GM23338 (cell line): Measurements from ENCODE around the gene XAB2. TPM values are rescaled to one million over a fixed set of nuclear protein-coding genes. Genes with fewer than 3 reads are reported as not detected.

ENCODE experiments used
- ATAC-seq: fragments of 200-7000 bp; cut with Tn5 transposase; 3 replicates; pipeline ENCODE4 v1.9.1; 2020
- DNase-seq: peaks from one replicate; pipeline ENCODE4 v3.0.0-alpha.2; 2015; ENCODE audit warnings: low spot score
- H2AFZ ChIP-seq: fragments of 200-600 bp; sonication (generic); 2 replicates; pipeline ENCODE4 v1.8.0; 2016; ENCODE audit warnings: antibody characterized with exemption, mild to moderate bottlenecking, moderate library complexity
- H3F3A ChIP-seq: fragments of 200-600 bp; sonication (generic); replicated peaks from 2 replicates; pipeline ENCODE4 v1.8.0; 2017; ENCODE audit warnings: antibody characterized with exemption, mixed run types, low read depth
- H3K27ac ChIP-seq: fragments of 200-600 bp; sonication (generic); 2 replicates; pipeline ENCODE4 v1.6.1; 2016; ENCODE audit warnings: low read depth
- H3K27me3 ChIP-seq: fragments of 200-600 bp; sonication (generic); 2 replicates; pipeline ENCODE4 v1.8.0; 2016; ENCODE audit warnings: mild to moderate bottlenecking, mixed run types, moderate library complexity; ENCODE audit not compliant: insufficient read depth
- H3K36me3 ChIP-seq: fragments of 200-600 bp; sonication (generic); 2 replicates; pipeline ENCODE4 v1.8.0; 2016; ENCODE audit warnings: mild to moderate bottlenecking; ENCODE audit not compliant: insufficient read depth
- H3K4me1 ChIP-seq: fragments of 200-600 bp; sonication (generic); 2 replicates; pipeline ENCODE4 v1.8.0; 2016; ENCODE audit warnings: mild to moderate bottlenecking, moderate library complexity; ENCODE audit not compliant: insufficient read depth
- H3K4me2 ChIP-seq: fragments of 200-600 bp; sonication (generic); 2 replicates; pipeline ENCODE4 v1.7.1; 2017; ENCODE audit warnings: mixed run types
- H3K4me3 ChIP-seq: fragments of 200-600 bp; sonication (generic); 2 replicates; pipeline ENCODE4 v1.6.1; 2016; ENCODE audit warnings: mixed run types
- H3K79me2 ChIP-seq: fragments of 200-600 bp; sonication (generic); replicated peaks from 2 replicates; pipeline ENCODE4 v1.8.0; 2017; ENCODE audit warnings: mild to moderate bottlenecking; ENCODE audit not compliant: insufficient read depth
- H3K9me2 ChIP-seq: fragments of 200-600 bp; sonication (generic); 2 replicates; pipeline ENCODE4 v1.8.0; 2017; ENCODE audit not compliant: insufficient read depth
- H4K20me1 ChIP-seq: fragments of 200-600 bp; sonication (generic); replicated peaks from 2 replicates; pipeline ENCODE4 v1.8.0; 2017; ENCODE audit warnings: mild to moderate bottlenecking; ENCODE audit not compliant: insufficient read depth
- H3K27ac Mint-ChIP-seq: 2 replicates; pipeline ENCODE4 v1.8.0; 2020; ENCODE audit warnings: inconsistent platforms, mild to moderate bottlenecking, moderate library complexity, mixed read lengths
- H3K27me3 Mint-ChIP-seq: 3 replicates; pipeline ENCODE4 v1.8.0; 2022; ENCODE audit warnings: low read depth, mild to moderate bottlenecking, moderate library complexity, mixed read lengths, inconsistent platforms; ENCODE audit not compliant: insufficient read depth, poor library complexity
- H3K36me3 Mint-ChIP-seq: 3 replicates; pipeline ENCODE4 v1.8.0; 2021; ENCODE audit warnings: low read depth, mild to moderate bottlenecking, inconsistent platforms, moderate library complexity, mixed read lengths
- H3K4me1 Mint-ChIP-seq: 3 replicates; pipeline ENCODE4 v1.8.0; 2020; ENCODE audit warnings: mild to moderate bottlenecking, inconsistent platforms, mixed read lengths
- H3K4me3 Mint-ChIP-seq: 3 replicates; pipeline ENCODE4 v1.8.0; 2021; ENCODE audit warnings: moderate library complexity, mild to moderate bottlenecking, inconsistent platforms, mixed read lengths
- H3K9me3 Mint-ChIP-seq: 3 replicates; pipeline ENCODE4 v1.8.0; 2020; ENCODE audit warnings: moderate library complexity, mild to moderate bottlenecking, inconsistent platforms, mixed read lengths
- CREB1 ChIP-seq: fragments of 250-450 bp; sonication (Bioruptor Pico); IDR thresholded peaks from 2 replicates; pipeline ENCODE4 v1.5.0; 2020; ENCODE audit warnings: low read depth, mild to moderate bottlenecking, moderate library complexity
- EZH2 ChIP-seq: fragments of 200-600 bp; sonication (generic); IDR thresholded peaks from one replicate; pipeline ENCODE4 v1.8.0; 2017; ENCODE audit warnings: antibody characterized with exemption, mild to moderate bottlenecking, low read depth; ENCODE audit not compliant: unreplicated experiment
- EZH2phosphoT487 ChIP-seq: fragments of 200-600 bp; sonication (generic); IDR thresholded peaks from one replicate; pipeline ENCODE4 v1.8.1; 2018; ENCODE audit warnings: antibody characterized with exemption; ENCODE audit not compliant: unreplicated experiment
- JUNB ChIP-seq: IDR thresholded peaks from one replicate; pipeline ENCODE4 v1.6.1; 2016; ENCODE audit warnings: antibody characterized with exemption; ENCODE audit not compliant: unreplicated experiment
- POLR2AphosphoS5 ChIP-seq: IDR thresholded peaks from 2 replicates; pipeline ENCODE4 v1.6.1; 2016; ENCODE audit warnings: antibody characterized with exemption, low read depth
- STAT1 ChIP-seq: IDR thresholded peaks from one replicate; pipeline ENCODE4 v1.6.1; 2016; ENCODE audit warnings: antibody characterized with exemption; ENCODE audit not compliant: unreplicated experiment
- long read RNA-seq: library from polyadenylated mRNA; unstranded; transcript quantifications from one replicate; pipeline ENCODE4 v2.0.0, GENCODE V29; 2020; ENCODE audit not compliant: unreplicated experiment
- polyA plus RNA-seq: library from polyadenylated mRNA; unstranded; fragments of >200 nt; fragmentation: Nextera tagmentation; extraction: Ambion mirVana; gene quantifications from 2 replicates; pipeline ENCODE4 v1.2.1, GENCODE V29; 2016
- total RNA-seq: library from RNA; depleted of rRNA; stranded (reverse); fragments of >200 nt; shearing (Covaris generic); gene quantifications from 2 replicates; pipeline ENCODE4 v1.2.3, GENCODE V29; 2014; rRNA removed
- TF ChIP-seq, protein P1 (sequence below): IDR thresholded peaks from 2 replicates; pipeline ENCODE4 v1.6.1; 2016; ENCODE audit warnings: antibody characterized with exemption
- TF ChIP-seq, protein P2 (sequence below): fragments of 250-450 bp; sonication (Bioruptor Pico); IDR thresholded peaks from 2 replicates; pipeline ENCODE4 v1.5.0; 2020; ENCODE audit warnings: mild to moderate bottlenecking, moderate library complexity

XAB2 gene
- 65.2 and 69.0 TPM in 2 replicates for total RNA-seq
- 18.4 and 20.0 TPM in 2 replicates for polyA plus RNA-seq
- long read RNA-seq, partial matches to known transcripts: 1 of 3 reads
- long read RNA-seq, other reads (novel, unspliced or antisense): 1 of 3 reads

DNA sequence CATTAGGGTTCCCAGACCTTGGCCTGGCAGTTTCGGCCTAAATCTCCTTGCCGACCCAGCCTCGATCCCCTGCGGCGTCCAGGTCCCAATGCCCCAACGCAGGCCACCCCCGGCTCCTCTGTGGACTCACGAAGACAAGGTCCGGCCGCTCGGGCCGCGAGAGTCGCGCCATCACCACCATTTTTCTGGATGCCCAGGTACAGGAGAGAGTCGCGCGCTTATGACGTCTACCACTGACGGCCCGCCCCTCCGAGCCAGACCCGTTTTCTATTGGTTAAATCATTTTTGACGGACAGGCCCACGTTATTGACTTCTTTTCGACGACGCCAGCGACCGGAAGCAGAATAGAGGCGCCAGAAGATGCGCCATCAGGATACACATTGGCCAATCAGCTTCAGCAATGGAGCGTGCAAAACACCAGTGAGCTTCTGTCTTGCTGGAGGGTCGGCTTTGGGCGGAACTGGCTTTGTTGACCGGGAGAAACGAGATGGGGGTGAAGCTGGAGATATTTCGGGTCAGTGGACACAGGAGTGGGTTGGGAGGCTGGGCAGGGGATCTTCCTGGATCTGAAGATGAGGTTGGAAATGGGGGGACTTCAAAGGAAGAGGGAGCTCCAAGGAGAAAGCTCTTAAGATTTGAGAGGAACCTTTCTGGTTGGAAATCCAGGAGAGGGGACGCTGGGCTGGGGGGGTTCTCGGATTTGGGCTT, at the start of gene XAB2, which contains the start of gene PET100:
XAB2 (minus strand) TSS at position 199 of the 708 bp plus-strand sequence; CDS start at position 181, 18 bp downstream.
PET100 (plus strand) TSS at position 447 of the 708 bp plus-strand sequence; CDS start at position 488, 41 bp downstream.
- peak within 1 kb of the TSS; percentile 89 for H3K4me2 ChIP-seq
- peak within 1 kb of the TSS; percentile 89 for H3K4me3 ChIP-seq
- peaks cover 14% of the 10 kb centered on the region; the same call in 1 of the 2 replicates for H3K4me1 ChIP-seq
- H3K4me1 Mint-ChIP-seq: peaks cover 16% of the 10 kb centered on the region
- H3K27ac ChIP-seq: peak within 1 kb of the TSS; percentile 82
- H3K79me2 ChIP-seq: peaks cover 43% of the 10 kb centered on the region
- no peaks in the 10 kb centered on the region; the same call in 2 of the 3 replicates for H3K9me3 Mint-ChIP-seq
- H3K27me3 ChIP-seq: 0 out of 2 replicates have a peak, but pooled peaks cover 3% of the 10 kb centered on the region
- no peaks in the 10 kb centered on the region for H3K36me3 ChIP-seq
- peak within 1 kb of the TSS; percentile 23; the same call in 1 of the 2 replicates for H2AFZ ChIP-seq
- TF ChIP-seq STAT1: no peak
- TF ChIP-seq POLR2AphosphoS5: peak; percentile 67
- TF ChIP-seq CREB1 (CRISPR knock-in tag): peak; percentile 98
- TF ChIP-seq, protein P1, sequence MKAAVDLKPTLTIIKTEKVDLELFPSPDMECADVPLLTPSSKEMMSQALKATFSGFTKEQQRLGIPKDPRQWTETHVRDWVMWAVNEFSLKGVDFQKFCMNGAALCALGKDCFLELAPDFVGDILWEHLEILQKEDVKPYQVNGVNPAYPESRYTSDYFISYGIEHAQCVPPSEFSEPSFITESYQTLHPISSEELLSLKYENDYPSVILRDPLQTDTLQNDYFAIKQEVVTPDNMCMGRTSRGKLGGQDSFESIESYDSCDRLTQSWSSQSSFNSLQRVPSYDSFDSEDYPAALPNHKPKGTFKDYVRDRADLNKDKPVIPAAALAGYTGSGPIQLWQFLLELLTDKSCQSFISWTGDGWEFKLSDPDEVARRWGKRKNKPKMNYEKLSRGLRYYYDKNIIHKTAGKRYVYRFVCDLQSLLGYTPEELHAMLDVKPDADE: peak; percentile 75; the same call in 1 of the 2 replicates
- no peak for TF ChIP-seq EZH2
- H3K27me3 Mint-ChIP-seq: peaks cover 13% of the 10 kb centered on the region
- H3K4me3 Mint-ChIP-seq: peak within 1 kb of the TSS; percentile 97
- H3F3A ChIP-seq: no peaks in the 10 kb centered on the region
- peak; percentile 98 for DNase-seq
- H3K36me3 Mint-ChIP-seq: peaks cover 8% of the 10 kb centered on the region; the same call in 2 of the 3 replicates
- ATAC-seq: peak; percentile 98
- peaks cover 8% of the 10 kb centered on the region for H4K20me1 ChIP-seq
- no peaks in the 10 kb centered on the region for H3K9me2 ChIP-seq
- H3K27ac Mint-ChIP-seq: peak within 1 kb of the TSS; percentile 99

DNA sequence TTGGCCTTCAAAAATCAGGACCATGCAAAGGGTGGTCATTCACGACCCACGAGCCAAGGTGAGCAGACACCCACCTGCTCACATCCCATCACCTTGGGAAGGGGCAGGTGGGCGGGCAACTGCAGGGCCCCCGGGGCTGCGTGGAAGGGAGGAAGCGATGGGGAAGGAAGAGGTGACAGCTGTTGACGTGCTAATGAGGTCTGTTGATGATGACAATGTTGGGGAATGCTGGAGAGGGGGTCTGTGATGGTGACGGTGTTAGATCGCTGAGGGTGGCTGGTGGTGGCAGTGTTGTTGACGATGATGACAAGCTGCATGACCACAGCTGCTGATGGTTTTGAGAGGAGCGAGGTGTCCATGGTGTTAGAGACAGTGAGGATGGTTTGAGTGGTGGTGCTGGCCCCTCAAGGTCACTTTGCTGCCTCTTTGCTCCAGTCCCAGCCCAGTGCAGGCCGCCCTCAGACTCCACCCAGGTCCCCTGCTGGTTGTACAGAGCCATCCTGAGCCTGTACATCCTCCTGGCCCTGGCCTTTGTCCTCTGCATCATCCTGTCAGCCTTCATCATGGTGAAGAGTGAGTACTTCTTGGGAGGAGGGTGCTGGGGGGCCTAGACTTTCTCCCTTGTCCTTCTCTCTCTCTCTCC, 48.4 kb upstream of the XAB2 start:
- Histone ChIP-seq H3K36me3 (no peaks in the 10 kb centered on the region; the same call in 1 of the 2 replicates), H3K79me2 (0 out of 2 replicates have a peak, but pooled peaks cover 3% of the 10 kb centered on the region), H3F3A (0 out of 2 replicates have a peak, but pooled peaks cover 3% of the 10 kb centered on the region), H3K9me2 (no peaks in the 10 kb centered on the region), H3K4me1 (no peaks in the 10 kb centered on the region), H3K4me2 (no peak overlapping the region), H3K4me3 (no peak overlapping the region), H3K27me3 (peaks cover 10% of the 10 kb centered on the region; the same call in 1 of the 2 replicates), H2AFZ (no peak overlapping the region), H4K20me1 (peaks cover 3% of the 10 kb centered on the region; the same call in 1 of the 2 replicates), H3K27ac (no peak overlapping the region)
- Mint-ChIP-seq H3K27me3 (peaks cover 26% of the 10 kb centered on the region), H3K36me3 (peaks cover 8% of the 10 kb centered on the region), H3K9me3 (peaks cover 6% of the 10 kb centered on the region), H3K4me1 (peaks cover 4% of the 10 kb centered on the region; the same call in 1 of the 3 replicates), H3K4me3 (no peak overlapping the region), H3K27ac (no peak overlapping the region)
- ATAC-seq: no peak
- DNase-seq: no peak
- TF ChIP-seq, protein P2, sequence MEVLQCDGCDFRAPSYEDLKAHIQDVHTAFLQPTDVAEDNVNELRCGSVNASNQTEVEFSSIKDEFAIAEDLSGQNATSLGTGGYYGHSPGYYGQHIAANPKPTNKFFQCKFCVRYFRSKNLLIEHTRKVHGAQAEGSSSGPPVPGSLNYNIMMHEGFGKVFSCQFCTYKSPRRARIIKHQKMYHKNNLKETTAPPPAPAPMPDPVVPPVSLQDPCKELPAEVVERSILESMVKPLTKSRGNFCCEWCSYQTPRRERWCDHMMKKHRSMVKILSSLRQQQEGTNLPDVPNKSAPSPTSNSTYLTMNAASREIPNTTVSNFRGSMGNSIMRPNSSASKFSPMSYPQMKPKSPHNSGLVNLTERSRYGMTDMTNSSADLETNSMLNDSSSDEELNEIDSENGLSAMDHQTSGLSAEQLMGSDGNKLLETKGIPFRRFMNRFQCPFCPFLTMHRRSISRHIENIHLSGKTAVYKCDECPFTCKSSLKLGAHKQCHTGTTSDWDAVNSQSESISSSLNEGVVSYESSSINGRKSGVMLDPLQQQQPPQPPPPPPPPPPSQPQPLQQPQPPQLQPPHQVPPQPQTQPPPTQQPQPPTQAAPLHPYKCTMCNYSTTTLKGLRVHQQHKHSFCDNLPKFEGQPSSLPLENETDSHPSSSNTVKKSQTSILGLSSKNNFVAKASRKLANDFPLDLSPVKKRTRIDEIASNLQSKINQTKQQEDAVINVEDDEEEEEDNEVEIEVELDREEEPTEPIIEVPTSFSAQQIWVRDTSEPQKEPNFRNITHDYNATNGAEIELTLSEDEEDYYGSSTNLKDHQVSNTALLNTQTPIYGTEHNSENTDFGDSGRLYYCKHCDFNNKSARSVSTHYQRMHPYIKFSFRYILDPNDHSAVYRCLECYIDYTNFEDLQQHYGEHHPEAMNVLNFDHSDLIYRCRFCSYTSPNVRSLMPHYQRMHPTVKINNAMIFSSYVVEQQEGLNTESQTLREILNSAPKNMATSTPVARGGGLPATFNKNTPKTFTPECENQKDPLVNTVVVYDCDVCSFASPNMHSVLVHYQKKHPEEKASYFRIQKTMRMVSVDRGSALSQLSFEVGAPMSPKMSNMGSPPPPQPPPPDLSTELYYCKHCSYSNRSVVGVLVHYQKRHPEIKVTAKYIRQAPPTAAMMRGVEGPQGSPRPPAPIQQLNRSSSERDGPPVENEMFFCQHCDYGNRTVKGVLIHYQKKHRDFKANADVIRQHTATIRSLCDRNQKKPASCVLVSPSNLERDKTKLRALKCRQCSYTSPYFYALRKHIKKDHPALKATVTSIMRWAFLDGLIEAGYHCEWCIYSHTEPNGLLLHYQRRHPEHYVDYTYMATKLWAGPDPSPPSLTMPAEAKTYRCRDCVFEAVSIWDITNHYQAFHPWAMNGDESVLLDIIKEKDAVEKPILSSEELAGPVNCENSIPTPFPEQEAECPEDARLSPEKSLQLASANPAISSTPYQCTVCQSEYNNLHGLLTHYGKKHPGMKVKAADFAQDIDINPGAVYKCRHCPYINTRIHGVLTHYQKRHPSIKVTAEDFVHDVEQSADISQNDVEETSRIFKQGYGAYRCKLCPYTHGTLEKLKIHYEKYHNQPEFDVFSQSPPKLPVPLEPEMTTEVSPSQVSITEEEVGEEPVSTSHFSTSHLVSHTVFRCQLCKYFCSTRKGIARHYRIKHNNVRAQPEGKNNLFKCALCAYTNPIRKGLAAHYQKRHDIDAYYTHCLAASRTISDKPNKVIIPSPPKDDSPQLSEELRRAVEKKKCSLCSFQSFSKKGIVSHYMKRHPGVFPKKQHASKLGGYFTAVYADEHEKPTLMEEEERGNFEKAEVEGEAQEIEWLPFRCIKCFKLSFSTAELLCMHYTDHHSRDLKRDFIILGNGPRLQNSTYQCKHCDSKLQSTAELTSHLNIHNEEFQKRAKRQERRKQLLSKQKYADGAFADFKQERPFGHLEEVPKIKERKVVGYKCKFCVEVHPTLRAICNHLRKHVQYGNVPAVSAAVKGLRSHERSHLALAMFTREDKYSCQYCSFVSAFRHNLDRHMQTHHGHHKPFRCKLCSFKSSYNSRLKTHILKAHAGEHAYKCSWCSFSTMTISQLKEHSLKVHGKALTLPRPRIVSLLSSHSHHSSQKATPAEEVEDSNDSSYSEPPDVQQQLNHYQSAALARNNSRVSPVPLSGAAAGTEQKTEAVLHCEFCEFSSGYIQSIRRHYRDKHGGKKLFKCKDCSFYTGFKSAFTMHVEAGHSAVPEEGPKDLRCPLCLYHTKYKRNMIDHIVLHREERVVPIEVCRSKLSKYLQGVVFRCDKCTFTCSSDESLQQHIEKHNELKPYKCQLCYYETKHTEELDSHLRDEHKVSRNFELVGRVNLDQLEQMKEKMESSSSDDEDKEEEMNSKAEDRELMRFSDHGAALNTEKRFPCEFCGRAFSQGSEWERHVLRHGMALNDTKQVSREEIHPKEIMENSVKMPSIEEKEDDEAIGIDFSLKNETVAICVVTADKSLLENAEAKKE: no peak
- TF ChIP-seq JUNB (no peak), STAT1 (no peak), EZH2phosphoT487 (no peak)
- TF ChIP-seq, protein P1: no peak
